ENCODE results near the gene PTPRG. TPM values are rescaled to one million over a fixed set of nuclear protein-coding genes. Genes with fewer than 3 reads are reported as not detected.

PTPRG gene
- total RNA-seq, 2 experiments from 2014 or later: 0.03 to 0.05 TPM

DNA sequence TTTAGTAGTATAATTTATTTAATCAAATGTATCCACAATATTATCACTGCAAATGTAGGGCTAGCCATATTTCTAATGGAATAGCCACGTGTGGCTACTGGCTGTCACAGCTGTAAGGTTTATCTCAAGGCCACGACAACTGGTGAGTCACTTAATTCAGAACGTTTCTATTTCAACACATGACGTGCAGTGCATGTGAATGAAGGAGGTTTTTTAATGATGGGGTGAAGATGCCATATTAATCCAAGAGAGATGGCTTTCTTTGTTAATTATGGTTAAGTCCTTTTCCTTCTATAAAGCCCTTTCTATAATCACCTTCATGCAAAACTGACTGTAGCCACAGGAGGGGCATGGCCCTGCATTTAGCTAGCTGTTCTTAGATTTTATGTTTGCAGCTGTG, 600.0 kb downstream of the PTPRG start:
- intact Hi-C loops (cut with DNase I, micrococcal nuclease): no loop called here
- CTCF ChIA-PET: no interaction called here

GRCh38 chr3:62164196-62164595, 602.8 kb downstream of the PTPRG start:
- Histone ChIP-seq H3K9me3 (ENCODE audit: control insufficient read depth in 1 of 2, insufficient read depth in 1 of 2, low read length in 2 of 2) (peaks cover 0 to 3% of the 10 kb centered on the region in 2 experiments), H3K4me1 (ENCODE audit: insufficient read depth, low read length) (no peaks in the 10 kb centered on the region), H3K36me3 (ENCODE audit: insufficient read depth, low read length) (no peaks in the 10 kb centered on the region), H3K4me3 (ENCODE audit: low read length) (no peak overlapping the region), H3K27me3 (ENCODE audit: control insufficient read depth in 1 of 2, insufficient read depth in 2 of 2, low read length in 2 of 2) (no peaks in the 10 kb centered on the region), H3K27ac (ENCODE audit: low read depth in 1 of 2, low read length in 2 of 2) (no peak overlapping the region)
- Mint-ChIP-seq H3K9me3 (no peaks in the 10 kb centered on the region), H3K4me1 (ENCODE audit: low read depth) (no peaks in the 10 kb centered on the region), H3K27ac (no peak overlapping the region), H3K27me3 (no peaks in the 10 kb centered on the region), H3K36me3 (ENCODE audit: low read depth) (no peaks in the 10 kb centered on the region), H3K4me3 (no peak overlapping the region)
- ATAC-seq (ENCODE audit: poor library complexity): no peak
- DNase-seq: no peak
- ChIA-PET POLR2A (no interaction called here), CTCF (no interaction called here)
- TF ChIP-seq, protein P1, sequence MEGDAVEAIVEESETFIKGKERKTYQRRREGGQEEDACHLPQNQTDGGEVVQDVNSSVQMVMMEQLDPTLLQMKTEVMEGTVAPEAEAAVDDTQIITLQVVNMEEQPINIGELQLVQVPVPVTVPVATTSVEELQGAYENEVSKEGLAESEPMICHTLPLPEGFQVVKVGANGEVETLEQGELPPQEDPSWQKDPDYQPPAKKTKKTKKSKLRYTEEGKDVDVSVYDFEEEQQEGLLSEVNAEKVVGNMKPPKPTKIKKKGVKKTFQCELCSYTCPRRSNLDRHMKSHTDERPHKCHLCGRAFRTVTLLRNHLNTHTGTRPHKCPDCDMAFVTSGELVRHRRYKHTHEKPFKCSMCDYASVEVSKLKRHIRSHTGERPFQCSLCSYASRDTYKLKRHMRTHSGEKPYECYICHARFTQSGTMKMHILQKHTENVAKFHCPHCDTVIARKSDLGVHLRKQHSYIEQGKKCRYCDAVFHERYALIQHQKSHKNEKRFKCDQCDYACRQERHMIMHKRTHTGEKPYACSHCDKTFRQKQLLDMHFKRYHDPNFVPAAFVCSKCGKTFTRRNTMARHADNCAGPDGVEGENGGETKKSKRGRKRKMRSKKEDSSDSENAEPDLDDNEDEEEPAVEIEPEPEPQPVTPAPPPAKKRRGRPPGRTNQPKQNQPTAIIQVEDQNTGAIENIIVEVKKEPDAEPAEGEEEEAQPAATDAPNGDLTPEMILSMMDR (IDR thresholded peaks at IDR 0.05): no peak
- intact Hi-C loops (cut with DNase I, micrococcal nuclease): no loop called here

More for the DNA sequence above, 600.0 kb downstream of the PTPRG start:
- Mint-ChIP-seq H3K9me3 (peaks cover 1% of the 10 kb centered on the region), H3K27ac (no peak overlapping the region), H3K4me1 (ENCODE audit: low read depth) (no peaks in the 10 kb centered on the region), H3K27me3 (no peaks in the 10 kb centered on the region), H3K4me3 (no peak overlapping the region), H3K36me3 (ENCODE audit: low read depth) (no peaks in the 10 kb centered on the region)
- Histone ChIP-seq H3K9me3 (ENCODE audit: control insufficient read depth in 1 of 2, insufficient read depth in 1 of 2, low read length in 2 of 2) (no peaks in the 10 kb centered on the region), H3K27ac (ENCODE audit: low read depth in 1 of 2, low read length in 2 of 2) (no peak overlapping the region), H3K27me3 (ENCODE audit: control insufficient read depth in 1 of 2, insufficient read depth in 2 of 2, low read length in 2 of 2) (no peaks in the 10 kb centered on the region), H3K36me3 (ENCODE audit: insufficient read depth, low read length) (no peaks in the 10 kb centered on the region), H3K4me3 (ENCODE audit: low read length) (no peak overlapping the region), H3K4me1 (ENCODE audit: insufficient read depth, low read length) (no peaks in the 10 kb centered on the region)
- TF ChIP-seq, protein P1 (IDR thresholded peaks at IDR 0.05): no peak
- no peak for DNase-seq
- POLR2A ChIA-PET: no interaction called here
- ATAC-seq (ENCODE audit: poor library complexity): no peak

GRCh38 chr3:62164746-62165145, 603.4 kb downstream of the PTPRG start:
- H3K9me3 Mint-ChIP-seq: no peaks in the 10 kb centered on the region

More at GRCh38 chr3:62164746-62165145, 603.4 kb downstream of the PTPRG start:
- H3K36me3 Mint-ChIP-seq (ENCODE audit: low read depth): no peaks in the 10 kb centered on the region
- DNase-seq (no peak), ATAC-seq (ENCODE audit: poor library complexity) (no peak)
- no peaks in the 10 kb centered on the region for H3K4me1 ChIP-seq (ENCODE audit: insufficient read depth, low read length)
- no peaks in the 10 kb centered on the region for H3K27me3 Mint-ChIP-seq
- ChIA-PET POLR2A (no interaction called here), CTCF (no interaction called here)
- intact Hi-C loops (cut with DNase I, micrococcal nuclease): no loop called here
- no peak overlapping the region for H3K4me3 ChIP-seq (ENCODE audit: low read length)
- H3K9me3 ChIP-seq (ENCODE audit: control insufficient read depth in 1 of 2, insufficient read depth in 1 of 2, low read length in 2 of 2): peaks cover 0 to 3% of the 10 kb centered on the region in 2 experiments
- H3K27ac Mint-ChIP-seq: no peak overlapping the region
- no peaks in the 10 kb centered on the region for H3K36me3 ChIP-seq (ENCODE audit: insufficient read depth, low read length)
- no peaks in the 10 kb centered on the region for H3K4me1 Mint-ChIP-seq (ENCODE audit: low read depth)
- H3K27ac ChIP-seq (ENCODE audit: low read depth in 1 of 2, low read length in 2 of 2): no peak overlapping the region
- H3K4me3 Mint-ChIP-seq: no peak overlapping the region
- H3K27me3 ChIP-seq (ENCODE audit: control insufficient read depth in 1 of 2, insufficient read depth in 2 of 2, low read length in 2 of 2): no peaks in the 10 kb centered on the region
- TF ChIP-seq, protein P1 (IDR thresholded peaks at IDR 0.05): no peak

Measured in CD4-positive, alpha-beta T cell (primary cell).